ENCODE measurements around the gene KCNMB3. TPM values are rescaled to one million over a fixed set of nuclear protein-coding genes. Genes with fewer than 3 reads are reported as not detected.
A peak's percentile ranks its signal among the peaks of the same experiment; 100 is the strongest.

The KCNMB3 gene
- total RNA-seq, 1 donor: 1.8 TPM

DNA sequence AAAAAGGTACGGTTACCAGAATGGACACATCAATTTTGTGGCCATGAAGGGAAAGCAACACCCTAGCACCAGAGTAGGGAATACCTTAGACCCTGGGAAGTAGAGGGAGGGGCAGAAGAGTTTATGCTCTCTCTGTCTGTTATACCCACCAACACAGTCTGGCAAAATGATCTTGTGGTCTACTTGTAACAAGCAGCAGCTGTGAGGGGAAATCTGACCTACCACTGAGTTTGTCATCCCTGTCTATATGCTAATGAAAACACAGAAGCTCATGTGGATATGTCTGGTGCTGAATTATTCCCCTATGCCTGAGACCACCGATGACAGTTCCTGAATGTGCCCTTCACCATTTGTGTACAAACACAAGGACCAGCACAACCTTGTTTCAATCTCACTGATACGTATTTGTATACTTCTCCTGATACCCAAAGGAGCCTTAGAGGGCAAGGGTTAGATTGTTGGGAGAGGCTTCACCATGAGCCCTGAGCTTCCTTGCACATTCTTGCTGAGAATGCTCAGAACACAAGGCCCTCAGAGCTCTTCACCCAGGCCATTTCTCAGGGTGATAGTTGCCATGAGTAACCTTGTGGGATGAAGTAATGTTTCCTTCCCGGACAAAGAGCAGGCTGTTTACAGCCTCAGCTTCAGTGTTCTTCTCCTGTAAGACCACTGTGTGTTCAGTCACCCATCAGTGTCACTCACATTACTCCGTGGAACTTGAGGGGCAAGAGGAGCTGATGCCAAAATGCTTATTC, 47.2 kb upstream of the KCNMB3 start:
- Histone ChIP-seq H3K36me3 (ENCODE audit: insufficient read depth, low read length) (no peaks in the 10 kb centered on the region), H3K27ac (ENCODE audit: low read depth, low read length) (no peak overlapping the region), H4K20me1 (ENCODE audit: insufficient read depth, low read length) (no peaks in the 10 kb centered on the region), H3K9me3 (ENCODE audit: low read depth, low read length) (no peaks in the 10 kb centered on the region), H3K4me2 (ENCODE audit: insufficient read depth, low read length) (no peak overlapping the region), H3K27me3 (ENCODE audit: insufficient read depth, low read length) (peaks cover 5% of the 10 kb centered on the region), H2AFZ (ENCODE audit: low read length) (no peak overlapping the region), H3K4me1 (ENCODE audit: insufficient read depth, low read length) (no peaks in the 10 kb centered on the region), H3K4me3 (ENCODE audit: insufficient read depth, low read length) (no peak overlapping the region), H3K79me2 (ENCODE audit: insufficient read depth, low read length) (no peaks in the 10 kb centered on the region)
- no peak for DNase-seq (ENCODE audit: insufficient read length, low spot score, missing footprints)
- TF ChIP-seq, protein P1, sequence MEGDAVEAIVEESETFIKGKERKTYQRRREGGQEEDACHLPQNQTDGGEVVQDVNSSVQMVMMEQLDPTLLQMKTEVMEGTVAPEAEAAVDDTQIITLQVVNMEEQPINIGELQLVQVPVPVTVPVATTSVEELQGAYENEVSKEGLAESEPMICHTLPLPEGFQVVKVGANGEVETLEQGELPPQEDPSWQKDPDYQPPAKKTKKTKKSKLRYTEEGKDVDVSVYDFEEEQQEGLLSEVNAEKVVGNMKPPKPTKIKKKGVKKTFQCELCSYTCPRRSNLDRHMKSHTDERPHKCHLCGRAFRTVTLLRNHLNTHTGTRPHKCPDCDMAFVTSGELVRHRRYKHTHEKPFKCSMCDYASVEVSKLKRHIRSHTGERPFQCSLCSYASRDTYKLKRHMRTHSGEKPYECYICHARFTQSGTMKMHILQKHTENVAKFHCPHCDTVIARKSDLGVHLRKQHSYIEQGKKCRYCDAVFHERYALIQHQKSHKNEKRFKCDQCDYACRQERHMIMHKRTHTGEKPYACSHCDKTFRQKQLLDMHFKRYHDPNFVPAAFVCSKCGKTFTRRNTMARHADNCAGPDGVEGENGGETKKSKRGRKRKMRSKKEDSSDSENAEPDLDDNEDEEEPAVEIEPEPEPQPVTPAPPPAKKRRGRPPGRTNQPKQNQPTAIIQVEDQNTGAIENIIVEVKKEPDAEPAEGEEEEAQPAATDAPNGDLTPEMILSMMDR (IDR thresholded peaks at IDR 0.05; ENCODE audit: extremely low read depth, low read depth, low read length): no peak

DNA sequence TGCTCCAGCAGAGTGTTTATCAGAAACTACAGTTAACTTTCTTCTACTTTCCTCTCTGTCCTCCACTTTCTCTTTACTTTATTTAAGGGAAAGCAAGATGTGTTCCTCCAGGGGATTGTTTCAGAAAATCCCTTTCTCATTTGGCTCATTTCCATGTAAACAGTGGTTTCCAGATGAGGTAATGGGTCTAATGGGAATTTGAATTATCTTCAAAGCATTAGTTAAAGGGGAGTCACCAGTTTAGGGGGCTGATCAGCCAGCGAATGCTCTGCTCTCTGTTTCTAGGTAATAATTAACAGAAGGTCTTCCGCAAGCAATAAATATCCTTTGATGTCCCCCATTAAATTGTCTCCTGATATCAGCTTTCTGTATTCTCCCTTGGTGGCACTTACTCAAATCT, 41.5 kb upstream of the KCNMB3 start:
- H3K4me1 ChIP-seq (ENCODE audit: insufficient read depth, low read length): no peaks in the 10 kb centered on the region
- peaks cover 6% of the 10 kb centered on the region for H3K27me3 ChIP-seq (ENCODE audit: insufficient read depth, low read length)
- no peaks in the 10 kb centered on the region for H4K20me1 ChIP-seq (ENCODE audit: insufficient read depth, low read length)
- TF ChIP-seq, protein P1 (IDR thresholded peaks at IDR 0.05; ENCODE audit: extremely low read depth, low read depth, low read length): no peak
- no peak overlapping the region for H3K4me3 ChIP-seq (ENCODE audit: insufficient read depth, low read length)
- H3K36me3 ChIP-seq (ENCODE audit: insufficient read depth, low read length): no peaks in the 10 kb centered on the region
- H3K79me2 ChIP-seq (ENCODE audit: insufficient read depth, low read length): no peaks in the 10 kb centered on the region
- H2AFZ ChIP-seq (ENCODE audit: low read length): no peak overlapping the region
- no peak overlapping the region for H3K27ac ChIP-seq (ENCODE audit: low read depth, low read length)
- no peaks in the 10 kb centered on the region for H3K9me3 ChIP-seq (ENCODE audit: low read depth, low read length)
- H3K4me2 ChIP-seq (ENCODE audit: insufficient read depth, low read length): no peak overlapping the region
- DNase-seq (ENCODE audit: insufficient read length, low spot score, missing footprints): no peak

DNA sequence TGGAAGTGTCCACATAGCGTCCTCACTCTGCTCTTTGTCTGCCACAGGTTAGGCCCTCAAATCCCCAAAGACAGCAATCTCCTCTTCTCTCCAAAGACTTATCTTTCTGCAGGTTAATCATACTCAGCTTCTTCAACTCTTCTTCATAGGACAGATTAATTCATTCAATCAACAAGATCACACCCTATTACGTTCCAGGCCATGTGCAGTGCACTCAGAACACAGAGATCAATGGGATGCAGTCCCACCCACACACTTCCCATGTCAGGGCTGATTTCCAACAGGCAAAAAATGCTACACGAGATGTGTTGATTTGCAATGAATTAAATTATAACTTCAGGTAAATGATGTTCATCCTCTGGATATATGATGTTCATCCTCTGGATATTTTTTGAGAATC, 38.4 kb upstream of the KCNMB3 start:
- no peak for DNase-seq (ENCODE audit: insufficient read length, low spot score, missing footprints)
- TF ChIP-seq, protein P1 (IDR thresholded peaks at IDR 0.05; ENCODE audit: extremely low read depth, low read depth, low read length): no peak
- H4K20me1 ChIP-seq (ENCODE audit: insufficient read depth, low read length): no peaks in the 10 kb centered on the region
- peaks cover 6% of the 10 kb centered on the region for H3K27me3 ChIP-seq (ENCODE audit: insufficient read depth, low read length)
- H3K4me1 ChIP-seq (ENCODE audit: insufficient read depth, low read length): no peaks in the 10 kb centered on the region
- no peak overlapping the region for H2AFZ ChIP-seq (ENCODE audit: low read length)
- H3K4me2 ChIP-seq (ENCODE audit: insufficient read depth, low read length): no peak overlapping the region
- no peaks in the 10 kb centered on the region for H3K79me2 ChIP-seq (ENCODE audit: insufficient read depth, low read length)
- H3K4me3 ChIP-seq (ENCODE audit: insufficient read depth, low read length): no peak overlapping the region
- no peaks in the 10 kb centered on the region for H3K36me3 ChIP-seq (ENCODE audit: insufficient read depth, low read length)
- H3K9me3 ChIP-seq (ENCODE audit: low read depth, low read length): no peaks in the 10 kb centered on the region
- H3K27ac ChIP-seq (ENCODE audit: low read depth, low read length): no peak overlapping the region

DNA sequence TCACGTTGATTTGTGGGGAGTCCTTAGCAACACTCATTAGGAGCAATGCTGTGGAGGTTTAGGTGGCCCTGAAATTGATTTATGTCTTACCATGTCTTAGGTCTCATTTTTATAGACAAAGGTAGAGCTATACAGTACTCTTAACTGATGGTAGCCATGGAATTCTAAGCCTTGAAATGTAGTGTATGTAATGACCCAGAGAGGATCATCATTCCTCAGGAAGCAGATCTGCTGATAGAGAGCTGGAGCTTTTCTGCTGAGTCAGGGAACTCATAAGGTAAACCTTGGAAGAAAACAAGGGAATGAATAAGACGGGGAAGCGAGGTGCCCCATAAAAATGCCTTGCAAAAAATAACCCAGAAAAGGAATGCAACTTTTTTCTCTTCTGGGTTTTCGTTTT, 37.9 kb upstream of the KCNMB3 start:
- H3K36me3 ChIP-seq (ENCODE audit: insufficient read depth, low read length): no peaks in the 10 kb centered on the region
- H3K9me3 ChIP-seq (ENCODE audit: low read depth, low read length): no peaks in the 10 kb centered on the region
- H3K4me2 ChIP-seq (ENCODE audit: insufficient read depth, low read length): no peak overlapping the region
- no peaks in the 10 kb centered on the region for H3K4me1 ChIP-seq (ENCODE audit: insufficient read depth, low read length)
- H2AFZ ChIP-seq (ENCODE audit: low read length): no peak overlapping the region
- no peak overlapping the region for H3K4me3 ChIP-seq (ENCODE audit: insufficient read depth, low read length)
- no peaks in the 10 kb centered on the region for H4K20me1 ChIP-seq (ENCODE audit: insufficient read depth, low read length)
- no peaks in the 10 kb centered on the region for H3K79me2 ChIP-seq (ENCODE audit: insufficient read depth, low read length)
- no peak overlapping the region for H3K27ac ChIP-seq (ENCODE audit: low read depth, low read length)
- H3K27me3 ChIP-seq (ENCODE audit: insufficient read depth, low read length): peaks cover 6% of the 10 kb centered on the region
- DNase-seq (ENCODE audit: insufficient read length, low spot score, missing footprints): peak; percentile 63
- TF ChIP-seq, protein P1 (IDR thresholded peaks at IDR 0.05; ENCODE audit: extremely low read depth, low read depth, low read length): no peak
